GM23338 (cell line): Measurements from ENCODE around the gene POLE. TPM values are rescaled to one million over a fixed set of nuclear protein-coding genes. Genes with fewer than 3 reads are reported as not detected.

Experiments used
- ATAC-seq: fragments of 200-7000 bp; cut with Tn5 transposase; 3 replicates; pipeline ENCODE4 v1.9.1; 2020
- DNase-seq: peaks from one replicate; pipeline ENCODE4 v3.0.0-alpha.2; 2015; ENCODE audit warnings: low spot score
- H2AFZ ChIP-seq: fragments of 200-600 bp; sonication (generic); 2 replicates; pipeline ENCODE4 v1.8.0; 2016; ENCODE audit warnings: antibody characterized with exemption, mild to moderate bottlenecking, moderate library complexity
- H3F3A ChIP-seq: fragments of 200-600 bp; sonication (generic); replicated peaks from 2 replicates; pipeline ENCODE4 v1.8.0; 2017; ENCODE audit warnings: antibody characterized with exemption, mixed run types, low read depth
- H3K27ac ChIP-seq: fragments of 200-600 bp; sonication (generic); 2 replicates; pipeline ENCODE4 v1.6.1; 2016; ENCODE audit warnings: low read depth
- H3K27me3 ChIP-seq: fragments of 200-600 bp; sonication (generic); 2 replicates; pipeline ENCODE4 v1.8.0; 2016; ENCODE audit warnings: mild to moderate bottlenecking, mixed run types, moderate library complexity; ENCODE audit not compliant: insufficient read depth
- H3K36me3 ChIP-seq: fragments of 200-600 bp; sonication (generic); 2 replicates; pipeline ENCODE4 v1.8.0; 2016; ENCODE audit warnings: mild to moderate bottlenecking; ENCODE audit not compliant: insufficient read depth
- H3K4me1 ChIP-seq: fragments of 200-600 bp; sonication (generic); 2 replicates; pipeline ENCODE4 v1.8.0; 2016; ENCODE audit warnings: mild to moderate bottlenecking, moderate library complexity; ENCODE audit not compliant: insufficient read depth
- H3K4me2 ChIP-seq: fragments of 200-600 bp; sonication (generic); 2 replicates; pipeline ENCODE4 v1.7.1; 2017; ENCODE audit warnings: mixed run types
- H3K4me3 ChIP-seq: fragments of 200-600 bp; sonication (generic); 2 replicates; pipeline ENCODE4 v1.6.1; 2016; ENCODE audit warnings: mixed run types
- H3K79me2 ChIP-seq: fragments of 200-600 bp; sonication (generic); replicated peaks from 2 replicates; pipeline ENCODE4 v1.8.0; 2017; ENCODE audit warnings: mild to moderate bottlenecking; ENCODE audit not compliant: insufficient read depth
- H3K9me2 ChIP-seq: fragments of 200-600 bp; sonication (generic); 2 replicates; pipeline ENCODE4 v1.8.0; 2017; ENCODE audit not compliant: insufficient read depth
- H4K20me1 ChIP-seq: fragments of 200-600 bp; sonication (generic); replicated peaks from 2 replicates; pipeline ENCODE4 v1.8.0; 2017; ENCODE audit warnings: mild to moderate bottlenecking; ENCODE audit not compliant: insufficient read depth
- H3K27ac Mint-ChIP-seq: 2 replicates; pipeline ENCODE4 v1.8.0; 2020; ENCODE audit warnings: inconsistent platforms, mild to moderate bottlenecking, moderate library complexity, mixed read lengths
- H3K27me3 Mint-ChIP-seq: 3 replicates; pipeline ENCODE4 v1.8.0; 2022; ENCODE audit warnings: low read depth, mild to moderate bottlenecking, moderate library complexity, mixed read lengths, inconsistent platforms; ENCODE audit not compliant: insufficient read depth, poor library complexity
- H3K36me3 Mint-ChIP-seq: 3 replicates; pipeline ENCODE4 v1.8.0; 2021; ENCODE audit warnings: low read depth, mild to moderate bottlenecking, inconsistent platforms, moderate library complexity, mixed read lengths
- H3K4me1 Mint-ChIP-seq: 3 replicates; pipeline ENCODE4 v1.8.0; 2020; ENCODE audit warnings: mild to moderate bottlenecking, inconsistent platforms, mixed read lengths
- H3K4me3 Mint-ChIP-seq: 3 replicates; pipeline ENCODE4 v1.8.0; 2021; ENCODE audit warnings: moderate library complexity, mild to moderate bottlenecking, inconsistent platforms, mixed read lengths
- H3K9me3 Mint-ChIP-seq: 3 replicates; pipeline ENCODE4 v1.8.0; 2020; ENCODE audit warnings: moderate library complexity, mild to moderate bottlenecking, inconsistent platforms, mixed read lengths
- CREB1 ChIP-seq: fragments of 250-450 bp; sonication (Bioruptor Pico); IDR thresholded peaks from 2 replicates; pipeline ENCODE4 v1.5.0; 2020; ENCODE audit warnings: low read depth, mild to moderate bottlenecking, moderate library complexity
- EZH2 ChIP-seq: fragments of 200-600 bp; sonication (generic); IDR thresholded peaks from one replicate; pipeline ENCODE4 v1.8.0; 2017; ENCODE audit warnings: antibody characterized with exemption, mild to moderate bottlenecking, low read depth; ENCODE audit not compliant: unreplicated experiment
- REST ChIP-seq: IDR thresholded peaks from one replicate; pipeline ENCODE4 v1.6.1; 2018; ENCODE audit warnings: antibody characterized with exemption; ENCODE audit not compliant: unreplicated experiment
- STAT1 ChIP-seq: IDR thresholded peaks from one replicate; pipeline ENCODE4 v1.6.1; 2016; ENCODE audit warnings: antibody characterized with exemption; ENCODE audit not compliant: unreplicated experiment
- polyA plus RNA-seq: library from polyadenylated mRNA; unstranded; fragments of >200 nt; fragmentation: Nextera tagmentation; extraction: Ambion mirVana; gene quantifications from 2 replicates; pipeline ENCODE4 v1.2.1, GENCODE V29; 2016
- total RNA-seq: library from RNA; depleted of rRNA; stranded (reverse); fragments of >200 nt; shearing (Covaris generic); gene quantifications from 2 replicates; pipeline ENCODE4 v1.2.3, GENCODE V29; 2014
- TF ChIP-seq, protein P1 (sequence below): fragments of 250-450 bp; sonication (Bioruptor Pico); IDR thresholded peaks from 2 replicates; pipeline ENCODE4 v1.5.0; 2020; ENCODE audit warnings: mild to moderate bottlenecking, moderate library complexity

Gene POLE
- total and polyA plus RNA-seq, 2 experiments from 2014 or later = 33.6 to 125 TPM

GRCh38 chr12:132649226-132649945, 37.8 kb downstream of the POLE start (continued):
- TF ChIP-seq, protein P1, sequence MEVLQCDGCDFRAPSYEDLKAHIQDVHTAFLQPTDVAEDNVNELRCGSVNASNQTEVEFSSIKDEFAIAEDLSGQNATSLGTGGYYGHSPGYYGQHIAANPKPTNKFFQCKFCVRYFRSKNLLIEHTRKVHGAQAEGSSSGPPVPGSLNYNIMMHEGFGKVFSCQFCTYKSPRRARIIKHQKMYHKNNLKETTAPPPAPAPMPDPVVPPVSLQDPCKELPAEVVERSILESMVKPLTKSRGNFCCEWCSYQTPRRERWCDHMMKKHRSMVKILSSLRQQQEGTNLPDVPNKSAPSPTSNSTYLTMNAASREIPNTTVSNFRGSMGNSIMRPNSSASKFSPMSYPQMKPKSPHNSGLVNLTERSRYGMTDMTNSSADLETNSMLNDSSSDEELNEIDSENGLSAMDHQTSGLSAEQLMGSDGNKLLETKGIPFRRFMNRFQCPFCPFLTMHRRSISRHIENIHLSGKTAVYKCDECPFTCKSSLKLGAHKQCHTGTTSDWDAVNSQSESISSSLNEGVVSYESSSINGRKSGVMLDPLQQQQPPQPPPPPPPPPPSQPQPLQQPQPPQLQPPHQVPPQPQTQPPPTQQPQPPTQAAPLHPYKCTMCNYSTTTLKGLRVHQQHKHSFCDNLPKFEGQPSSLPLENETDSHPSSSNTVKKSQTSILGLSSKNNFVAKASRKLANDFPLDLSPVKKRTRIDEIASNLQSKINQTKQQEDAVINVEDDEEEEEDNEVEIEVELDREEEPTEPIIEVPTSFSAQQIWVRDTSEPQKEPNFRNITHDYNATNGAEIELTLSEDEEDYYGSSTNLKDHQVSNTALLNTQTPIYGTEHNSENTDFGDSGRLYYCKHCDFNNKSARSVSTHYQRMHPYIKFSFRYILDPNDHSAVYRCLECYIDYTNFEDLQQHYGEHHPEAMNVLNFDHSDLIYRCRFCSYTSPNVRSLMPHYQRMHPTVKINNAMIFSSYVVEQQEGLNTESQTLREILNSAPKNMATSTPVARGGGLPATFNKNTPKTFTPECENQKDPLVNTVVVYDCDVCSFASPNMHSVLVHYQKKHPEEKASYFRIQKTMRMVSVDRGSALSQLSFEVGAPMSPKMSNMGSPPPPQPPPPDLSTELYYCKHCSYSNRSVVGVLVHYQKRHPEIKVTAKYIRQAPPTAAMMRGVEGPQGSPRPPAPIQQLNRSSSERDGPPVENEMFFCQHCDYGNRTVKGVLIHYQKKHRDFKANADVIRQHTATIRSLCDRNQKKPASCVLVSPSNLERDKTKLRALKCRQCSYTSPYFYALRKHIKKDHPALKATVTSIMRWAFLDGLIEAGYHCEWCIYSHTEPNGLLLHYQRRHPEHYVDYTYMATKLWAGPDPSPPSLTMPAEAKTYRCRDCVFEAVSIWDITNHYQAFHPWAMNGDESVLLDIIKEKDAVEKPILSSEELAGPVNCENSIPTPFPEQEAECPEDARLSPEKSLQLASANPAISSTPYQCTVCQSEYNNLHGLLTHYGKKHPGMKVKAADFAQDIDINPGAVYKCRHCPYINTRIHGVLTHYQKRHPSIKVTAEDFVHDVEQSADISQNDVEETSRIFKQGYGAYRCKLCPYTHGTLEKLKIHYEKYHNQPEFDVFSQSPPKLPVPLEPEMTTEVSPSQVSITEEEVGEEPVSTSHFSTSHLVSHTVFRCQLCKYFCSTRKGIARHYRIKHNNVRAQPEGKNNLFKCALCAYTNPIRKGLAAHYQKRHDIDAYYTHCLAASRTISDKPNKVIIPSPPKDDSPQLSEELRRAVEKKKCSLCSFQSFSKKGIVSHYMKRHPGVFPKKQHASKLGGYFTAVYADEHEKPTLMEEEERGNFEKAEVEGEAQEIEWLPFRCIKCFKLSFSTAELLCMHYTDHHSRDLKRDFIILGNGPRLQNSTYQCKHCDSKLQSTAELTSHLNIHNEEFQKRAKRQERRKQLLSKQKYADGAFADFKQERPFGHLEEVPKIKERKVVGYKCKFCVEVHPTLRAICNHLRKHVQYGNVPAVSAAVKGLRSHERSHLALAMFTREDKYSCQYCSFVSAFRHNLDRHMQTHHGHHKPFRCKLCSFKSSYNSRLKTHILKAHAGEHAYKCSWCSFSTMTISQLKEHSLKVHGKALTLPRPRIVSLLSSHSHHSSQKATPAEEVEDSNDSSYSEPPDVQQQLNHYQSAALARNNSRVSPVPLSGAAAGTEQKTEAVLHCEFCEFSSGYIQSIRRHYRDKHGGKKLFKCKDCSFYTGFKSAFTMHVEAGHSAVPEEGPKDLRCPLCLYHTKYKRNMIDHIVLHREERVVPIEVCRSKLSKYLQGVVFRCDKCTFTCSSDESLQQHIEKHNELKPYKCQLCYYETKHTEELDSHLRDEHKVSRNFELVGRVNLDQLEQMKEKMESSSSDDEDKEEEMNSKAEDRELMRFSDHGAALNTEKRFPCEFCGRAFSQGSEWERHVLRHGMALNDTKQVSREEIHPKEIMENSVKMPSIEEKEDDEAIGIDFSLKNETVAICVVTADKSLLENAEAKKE (CRISPR knock-in tag) = no peak
- TF ChIP-seq EZH2 = no peak

GRCh38 chr12:132648616-132649225, 38.4 kb downstream of the POLE start:
- no peaks in the 10 kb centered on the region for H3K9me2 ChIP-seq
- no peak overlapping the region for H3K27ac ChIP-seq
- no peaks in the 10 kb centered on the region for H3F3A ChIP-seq
- Mint-ChIP-seq H3K4me3 (no peak overlapping the region), H3K27ac (no peak overlapping the region; the same call in 1 of the 2 replicates), H3K4me1 (no peaks in the 10 kb centered on the region), H3K27me3 (peaks cover 2% of the 10 kb centered on the region), H3K36me3 (peaks cover 77% of the 10 kb centered on the region), H3K9me3 (no peaks in the 10 kb centered on the region)
- no peak overlapping the region for H3K4me2 ChIP-seq
- peaks cover 17% of the 10 kb centered on the region for H4K20me1 ChIP-seq
- no peaks in the 10 kb centered on the region for H3K27me3 ChIP-seq
- H3K36me3 ChIP-seq = peaks cover 42% of the 10 kb centered on the region
- no peak overlapping the region for H2AFZ ChIP-seq
- no peaks in the 10 kb centered on the region for H3K4me1 ChIP-seq
- H3K4me3 ChIP-seq = no peak overlapping the region
- DNase-seq (no peak), ATAC-seq (no peak)
- no peaks in the 10 kb centered on the region for H3K79me2 ChIP-seq
- TF ChIP-seq CREB1 (CRISPR knock-in tag) (no peak), STAT1 (no peak), REST (no peak)
